OCI-LY3 (cell line): ENCODE data around the gene FOXN1.

Experiments
- EZH2phosphoT487 ChIP-seq: fragments of 200-600 bp; shearing (Covaris generic); IDR thresholded peaks from 2 replicates; pipeline ENCODE4 v1.6.1; 2018; ENCODE audit warnings: antibody characterized with exemption, mixed run types, low read depth
- TF ChIP-seq, protein P1 (sequence below): fragments of 200-600, 300-600 bp; sonication (generic); IDR thresholded peaks from 2 replicates; pipeline ENCODE4 v1.5.1; 2014; ENCODE audit warnings: antibody characterized with exemption, low read length, low read depth

DNA sequence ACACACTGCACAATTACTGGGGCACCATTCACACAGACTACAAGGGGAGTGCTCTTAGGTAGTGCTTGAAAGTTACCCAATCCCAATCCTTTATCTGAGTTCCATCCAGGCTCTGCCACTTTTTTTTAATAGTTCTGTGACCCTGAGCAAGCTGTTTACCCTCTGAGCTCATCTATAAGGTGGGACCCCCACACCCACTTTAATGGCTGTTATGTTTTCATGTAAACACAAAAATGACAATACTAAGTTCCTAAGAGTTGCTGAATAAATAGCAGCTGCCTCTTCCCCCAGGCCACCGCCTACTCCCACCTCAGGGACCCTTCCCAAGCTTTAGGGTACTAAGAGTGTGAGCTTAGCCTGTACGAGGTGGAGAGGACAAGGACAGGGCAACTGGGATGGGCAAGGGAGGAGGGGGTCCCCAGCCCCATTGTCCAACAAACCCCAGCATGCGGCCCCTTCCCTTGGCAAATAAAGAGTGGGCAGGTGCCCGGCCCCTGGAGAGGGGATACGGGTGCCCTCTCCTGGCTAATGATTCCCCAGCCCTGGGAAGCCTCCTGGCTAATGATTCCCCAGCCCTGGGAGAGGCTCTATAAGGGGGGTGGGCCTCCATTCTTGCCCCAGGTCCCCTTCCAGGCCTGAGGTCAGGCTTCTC is 18.1 kb upstream of the FOXN1 start:
- TF ChIP-seq, protein P1, sequence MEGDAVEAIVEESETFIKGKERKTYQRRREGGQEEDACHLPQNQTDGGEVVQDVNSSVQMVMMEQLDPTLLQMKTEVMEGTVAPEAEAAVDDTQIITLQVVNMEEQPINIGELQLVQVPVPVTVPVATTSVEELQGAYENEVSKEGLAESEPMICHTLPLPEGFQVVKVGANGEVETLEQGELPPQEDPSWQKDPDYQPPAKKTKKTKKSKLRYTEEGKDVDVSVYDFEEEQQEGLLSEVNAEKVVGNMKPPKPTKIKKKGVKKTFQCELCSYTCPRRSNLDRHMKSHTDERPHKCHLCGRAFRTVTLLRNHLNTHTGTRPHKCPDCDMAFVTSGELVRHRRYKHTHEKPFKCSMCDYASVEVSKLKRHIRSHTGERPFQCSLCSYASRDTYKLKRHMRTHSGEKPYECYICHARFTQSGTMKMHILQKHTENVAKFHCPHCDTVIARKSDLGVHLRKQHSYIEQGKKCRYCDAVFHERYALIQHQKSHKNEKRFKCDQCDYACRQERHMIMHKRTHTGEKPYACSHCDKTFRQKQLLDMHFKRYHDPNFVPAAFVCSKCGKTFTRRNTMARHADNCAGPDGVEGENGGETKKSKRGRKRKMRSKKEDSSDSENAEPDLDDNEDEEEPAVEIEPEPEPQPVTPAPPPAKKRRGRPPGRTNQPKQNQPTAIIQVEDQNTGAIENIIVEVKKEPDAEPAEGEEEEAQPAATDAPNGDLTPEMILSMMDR: peak; percentile 24; the same call in 1 of the 2 replicates
- TF ChIP-seq EZH2phosphoT487: no peak
